Spleen (tissue), 7 donors: Measurements from ENCODE around the gene GRIK4.

Source experiments
- POLR2A ChIP-seq, 3 donors: fragments of 450-650 bp; IDR thresholded peaks; one replicate each; pipeline ENCODE4 v1.5.1; 2017; ENCODE audit warnings: antibody characterized with exemption in 3 of 3, mild to moderate bottlenecking in 1 of 3
- TF ChIP-seq, protein P1 (sequence below), 11 experiments: fragments of 200-600 bp in 7 of 11; fragments of 450-650 bp in 4 of 11; sonication (generic) in 4 of 11; IDR thresholded peaks in 8 of 11; conservative IDR thresholded peaks in 3 of 11; 1 replicate in 7 of 11; 2 replicates in 4 of 11; pipeline versions ENCODE4 v1.4.0 to v1.8.0; 2016 to 2021; ENCODE audit warnings: antibody characterized with exemption in 11 of 11, inconsistent platforms in 4 of 11, mild to moderate bottlenecking in 1 of 11
- donor health status: DM: no; HTN: no; CAD: no; lungs with moderate emphysema.
- donor health status: DM: no; HTN: no; CAD: no.
- donor health status: DM: no; HTN: no; CAD: no.

DNA sequence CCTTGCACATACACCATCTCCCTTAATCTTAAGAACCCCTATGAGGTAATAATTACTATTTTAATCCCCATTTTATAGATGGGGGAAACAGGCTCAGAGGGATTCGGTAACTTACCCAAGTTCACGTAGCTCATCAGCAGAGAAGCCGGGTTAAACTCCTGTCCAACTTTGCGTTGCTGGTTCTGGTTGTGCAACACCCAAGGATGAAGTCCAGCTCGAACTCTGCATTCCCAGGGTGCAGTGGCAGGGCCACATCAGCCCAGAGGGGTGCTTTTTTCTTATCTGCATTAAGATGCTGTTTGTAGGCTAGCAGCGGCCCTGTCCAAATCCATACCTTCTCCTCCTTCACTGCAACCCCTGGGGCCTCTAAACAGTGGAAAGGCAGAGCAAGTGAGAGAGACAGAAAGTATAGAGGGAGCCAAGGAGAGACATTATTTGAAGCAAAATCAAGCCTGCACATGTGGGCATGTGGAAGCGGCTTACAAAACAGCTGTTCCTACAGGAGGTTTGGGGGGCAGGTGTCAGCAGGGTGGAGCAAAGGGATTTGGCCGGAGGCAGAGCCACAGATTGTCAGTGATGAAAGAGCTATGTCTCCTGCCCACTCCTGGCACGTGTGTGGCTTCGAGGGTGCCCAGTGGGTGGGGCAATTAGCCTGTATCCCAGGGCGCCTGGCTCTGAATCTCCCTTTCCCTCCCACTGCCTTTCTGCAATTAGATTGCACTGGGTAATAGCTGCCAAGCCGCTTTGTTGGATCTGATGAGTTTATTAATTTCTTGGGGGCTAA, 382.8 kb downstream of the GRIK4 start:
- TF ChIP-seq, protein P1, sequence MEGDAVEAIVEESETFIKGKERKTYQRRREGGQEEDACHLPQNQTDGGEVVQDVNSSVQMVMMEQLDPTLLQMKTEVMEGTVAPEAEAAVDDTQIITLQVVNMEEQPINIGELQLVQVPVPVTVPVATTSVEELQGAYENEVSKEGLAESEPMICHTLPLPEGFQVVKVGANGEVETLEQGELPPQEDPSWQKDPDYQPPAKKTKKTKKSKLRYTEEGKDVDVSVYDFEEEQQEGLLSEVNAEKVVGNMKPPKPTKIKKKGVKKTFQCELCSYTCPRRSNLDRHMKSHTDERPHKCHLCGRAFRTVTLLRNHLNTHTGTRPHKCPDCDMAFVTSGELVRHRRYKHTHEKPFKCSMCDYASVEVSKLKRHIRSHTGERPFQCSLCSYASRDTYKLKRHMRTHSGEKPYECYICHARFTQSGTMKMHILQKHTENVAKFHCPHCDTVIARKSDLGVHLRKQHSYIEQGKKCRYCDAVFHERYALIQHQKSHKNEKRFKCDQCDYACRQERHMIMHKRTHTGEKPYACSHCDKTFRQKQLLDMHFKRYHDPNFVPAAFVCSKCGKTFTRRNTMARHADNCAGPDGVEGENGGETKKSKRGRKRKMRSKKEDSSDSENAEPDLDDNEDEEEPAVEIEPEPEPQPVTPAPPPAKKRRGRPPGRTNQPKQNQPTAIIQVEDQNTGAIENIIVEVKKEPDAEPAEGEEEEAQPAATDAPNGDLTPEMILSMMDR (IDR thresholded peaks at IDR 0.05 in 8 of 11, conservative IDR thresholded peaks at IDR 0.05 in 3 of 11) = no peak
- no peak for TF ChIP-seq POLR2A (IDR thresholded peaks at IDR 0.05)
